Lung (tissue), 12 donors: ENCODE data around the gene ZNF576. TPM values are rescaled to one million over a fixed set of nuclear protein-coding genes. Genes with fewer than 3 reads are reported as not detected.
"Not testable (repeated sequence)": the region's sequence is repeated elsewhere in the genome, so short reads cannot be mapped to it uniquely, and the experiment has no call there.

ENCODE experiments used
- ATAC-seq: fragments of 200-7000 bp; cut with Tn5 transposase; one replicate; pipeline ENCODE4 v1.9.1; 2020; ENCODE audit warnings: moderate number of reproducible peaks; ENCODE audit not compliant: insufficient read depth, low FRiP score
- DNase-seq, 3 donors: peaks; one replicate each; pipeline ENCODE4 v3.0.0-alpha.2; 2013 to 2017
- H3K27ac ChIP-seq, 2 donors: one replicate each; pipeline ENCODE4 v1.5.1; 2013; ENCODE audit warnings: mild to moderate bottlenecking in 2 of 2, moderate library complexity in 2 of 2, control low read depth in 1 of 2, inconsistent platforms in 1 of 2, low read depth in 1 of 2, low read length in 1 of 2
- H3K27me3 ChIP-seq, 3 donors: one replicate each; pipeline ENCODE4 v1.5.1; 2013; ENCODE audit warnings: low read length in 2 of 3; ENCODE audit not compliant: control insufficient read depth in 3 of 3, insufficient read depth in 3 of 3
- H3K36me3 ChIP-seq, 4 donors: one replicate each; pipeline ENCODE4 v1.5.1; 2013; ENCODE audit warnings: low read length in 4 of 4, mild to moderate bottlenecking in 1 of 4, moderate library complexity in 1 of 4; ENCODE audit not compliant: control insufficient read depth in 4 of 4, insufficient read depth in 4 of 4
- H3K4me1 ChIP-seq, 5 donors: one replicate each; pipeline ENCODE4 v1.5.1; 2013; ENCODE audit warnings: low read length in 5 of 5, mild to moderate bottlenecking in 2 of 5, moderate library complexity in 1 of 5; ENCODE audit not compliant: control insufficient read depth in 5 of 5, insufficient read depth in 5 of 5
- H3K4me3 ChIP-seq: one replicate; pipeline ENCODE4 v1.5.1; 2013; ENCODE audit warnings: mild to moderate bottlenecking, control low read depth, moderate library complexity
- H3K9ac ChIP-seq, 2 donors: one replicate each; pipeline ENCODE4 v1.5.1; 2013; ENCODE audit warnings: low read length in 2 of 2, control low read depth in 1 of 2; ENCODE audit not compliant: insufficient read depth in 1 of 2
- H3K9me3 ChIP-seq, 4 donors: one replicate each; pipeline ENCODE4 v1.5.1; 2013; ENCODE audit warnings: low read length in 3 of 4, mild to moderate bottlenecking in 1 of 4, moderate library complexity in 1 of 4; ENCODE audit not compliant: control insufficient read depth in 4 of 4, insufficient read depth in 3 of 4
- WGBS, 2 donors: extraction: QIAGEN DNeasy Blood & Tissue Kit; methylation state at CpG; one replicate each; pipeline ENCODE4 v1.1.7; 2013; 5-methylcytosine and 5-hydroxymethylcytosine counted together
- polyA plus RNA-seq, 2 donors: library from polyadenylated mRNA; stranded (reverse); fragments of 200-250 nt; gene quantifications; one replicate each; pipeline ENCODE4 v1.2.1, GENCODE V29; 2013
- total RNA-seq, 2 donors: library from RNA; depleted of rRNA in 1 of 2; stranded (reverse); fragments of >200 nt in 1 of 2; gene quantifications; one replicate each; pipeline ENCODE4 v1.2.1, GENCODE V29; 2014 to 2021
- TF ChIP-seq, protein P1 (sequence below): IDR thresholded peaks from 2 replicates; pipeline ENCODE4 v1.5.1; 2012; ENCODE audit warnings: mild to moderate bottlenecking; ENCODE audit errors: control extremely low read depth, extremely low read depth
- donor health status: control.
- donor health status: control.
- donor health status: Bipolar disorder and iron deficiency.
- donor health status: healthy.
- donor health status: DM: yes; HTN: yes; CAD: no.

ZNF576 gene
- total and polyA plus RNA-seq, 4 donors, result 5.8 to 17.2 (median 12.3) TPM

DNA sequence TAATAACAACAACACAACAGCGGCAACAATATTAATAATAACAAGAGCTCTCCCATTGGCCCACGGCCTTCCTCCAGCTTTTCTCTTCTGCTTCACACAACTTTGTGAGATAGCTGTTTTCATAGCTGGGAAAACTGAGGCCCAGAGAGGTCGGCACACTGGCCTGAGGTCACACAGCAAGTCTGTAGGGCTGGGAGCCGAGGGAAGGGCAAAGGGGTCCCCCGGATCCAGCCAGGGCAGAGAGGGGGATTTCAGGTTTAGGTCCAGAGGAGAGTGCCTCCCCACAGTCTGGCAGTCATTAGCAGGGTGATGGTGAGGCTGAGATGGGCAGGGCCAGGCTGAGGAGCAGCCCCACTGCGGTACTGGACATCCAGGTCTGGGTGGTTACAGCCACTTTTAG is 52.2 kb downstream of the ZNF576 start:
- 98 to 99% methylated on average over 6 of the region's 6 CpGs for WGBS, 2 donors
- TF ChIP-seq, protein P1, sequence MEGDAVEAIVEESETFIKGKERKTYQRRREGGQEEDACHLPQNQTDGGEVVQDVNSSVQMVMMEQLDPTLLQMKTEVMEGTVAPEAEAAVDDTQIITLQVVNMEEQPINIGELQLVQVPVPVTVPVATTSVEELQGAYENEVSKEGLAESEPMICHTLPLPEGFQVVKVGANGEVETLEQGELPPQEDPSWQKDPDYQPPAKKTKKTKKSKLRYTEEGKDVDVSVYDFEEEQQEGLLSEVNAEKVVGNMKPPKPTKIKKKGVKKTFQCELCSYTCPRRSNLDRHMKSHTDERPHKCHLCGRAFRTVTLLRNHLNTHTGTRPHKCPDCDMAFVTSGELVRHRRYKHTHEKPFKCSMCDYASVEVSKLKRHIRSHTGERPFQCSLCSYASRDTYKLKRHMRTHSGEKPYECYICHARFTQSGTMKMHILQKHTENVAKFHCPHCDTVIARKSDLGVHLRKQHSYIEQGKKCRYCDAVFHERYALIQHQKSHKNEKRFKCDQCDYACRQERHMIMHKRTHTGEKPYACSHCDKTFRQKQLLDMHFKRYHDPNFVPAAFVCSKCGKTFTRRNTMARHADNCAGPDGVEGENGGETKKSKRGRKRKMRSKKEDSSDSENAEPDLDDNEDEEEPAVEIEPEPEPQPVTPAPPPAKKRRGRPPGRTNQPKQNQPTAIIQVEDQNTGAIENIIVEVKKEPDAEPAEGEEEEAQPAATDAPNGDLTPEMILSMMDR, result no peak
- Histone ChIP-seq H3K9ac (no peak overlapping the region), H3K27ac (no peak overlapping the region), H3K9me3 (peaks cover 0 to 3% (median 0%) of the 10 kb centered on the region in 4 donors), H3K4me3 (no peak overlapping the region), H3K36me3 (peaks cover 0 to 18% (median 5%) of the 10 kb centered on the region in 4 donors), H3K4me1 (no peaks in the 10 kb centered on the region), H3K27me3 (no peaks in the 10 kb centered on the region)
- no peak for DNase-seq
- ATAC-seq, result no peak

DNA sequence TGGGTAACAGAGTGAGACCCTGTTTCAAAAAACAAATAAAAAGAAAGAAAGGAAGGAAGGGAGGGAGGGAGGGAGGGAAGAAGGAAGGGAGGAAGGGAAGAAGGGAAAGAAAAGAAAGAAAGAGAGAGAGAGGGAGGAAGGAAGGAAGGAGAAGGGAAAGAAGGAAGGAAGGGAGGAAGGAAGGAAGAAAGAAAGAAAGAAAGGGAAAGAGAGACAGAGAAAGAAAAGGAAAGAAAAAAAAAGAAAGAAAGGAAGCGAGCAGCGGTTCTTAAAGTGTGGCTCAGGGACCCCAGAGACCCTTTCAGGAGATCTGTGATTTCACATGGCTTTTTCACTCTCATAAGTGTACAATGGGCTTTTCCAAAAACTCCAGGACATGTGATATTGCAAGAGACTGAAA is 53.1 kb downstream of the ZNF576 start:
- H3K27ac ChIP-seq, result no peak overlapping the region
- ATAC-seq (no peak), DNase-seq (no peak)
- H3K9ac ChIP-seq, result no peak overlapping the region
- no peak overlapping the region for H3K4me3 ChIP-seq
- H3K4me1 ChIP-seq, result no peaks in the 10 kb centered on the region
- H3K9me3 ChIP-seq, result peaks cover 0 to 3% (median 0%) of the 10 kb centered on the region in 4 donors
- no peaks in the 10 kb centered on the region for H3K27me3 ChIP-seq
- TF ChIP-seq, protein P1, result no peak
- peaks cover 0 to 19% (median 5%) of the 10 kb centered on the region in 4 donors for H3K36me3 ChIP-seq
- 85% methylated on average over 2 of the region's 2 CpGs for WGBS, 2 donors

DNA sequence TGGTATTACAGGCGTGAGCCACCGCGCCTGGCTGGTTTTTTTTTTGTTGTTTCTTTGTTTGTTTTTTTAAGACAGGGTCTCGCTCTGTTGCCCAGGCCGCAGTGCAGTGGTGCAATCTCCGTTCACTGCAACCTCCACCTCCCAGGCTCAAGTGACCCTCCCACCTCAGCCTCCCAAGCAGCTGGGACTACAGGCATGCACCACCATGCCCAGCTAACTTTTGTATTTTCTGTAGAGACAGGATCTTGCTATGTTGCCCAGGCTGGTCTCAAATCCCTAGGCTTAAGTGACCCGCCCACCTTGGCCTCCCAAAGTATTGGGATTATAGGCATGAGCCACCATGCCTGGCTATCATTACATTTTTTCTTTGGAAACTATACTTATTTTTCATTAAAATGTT is 53.9 kb downstream of the ZNF576 start:
- not testable (repeated sequence) for DNase-seq, H3K9ac ChIP-seq, H3K9me3 ChIP-seq, ATAC-seq, H3K27me3 ChIP-seq, H3K4me3 ChIP-seq, H3K27ac ChIP-seq, H3K4me1 ChIP-seq
- H3K36me3 ChIP-seq, result peaks cover 0 to 25% (median 6%) of the 10 kb centered on the region in 4 donors
- WGBS, 2 donors, result 96 to 97% methylated on average over 7 of the region's 7 CpGs

Other genes with a start within 250 kb of the ZNF576 start
- 10 to 100 TPM; 13.7 to 25.1 TPM for gene CD177, start 242.9 kb upstream of the ZNF576 start, total RNA-seq
- gene CD177, start 242.9 kb upstream of the ZNF576 start, polyA plus RNA-seq, result 10 to 100 TPM in 1 of 2 donors, 1 to 10 TPM in 1; 1.0 to 57.8 TPM
- gene TEX101, start 181.7 kb upstream of the ZNF576 start, total RNA-seq, result not detected
- not detected for gene TEX101, start 181.7 kb upstream of the ZNF576 start, polyA plus RNA-seq
- under 1 TPM; 0.28 to 0.89 TPM for gene LYPD3, start 131.0 kb upstream of the ZNF576 start, total RNA-seq
- 1 to 10 TPM; 1.0 to 1.7 TPM for gene LYPD3, start 131.0 kb upstream of the ZNF576 start, polyA plus RNA-seq
- 10 to 100 TPM in 1 of 2 donors, 1 to 10 TPM in 1; 9.8 to 23.4 TPM for gene PHLDB3, start 91.8 kb upstream of the ZNF576 start, total RNA-seq
- gene PHLDB3, start 91.8 kb upstream of the ZNF576 start, polyA plus RNA-seq, result 1 to 10 TPM; 5.8 to 6.0 TPM
- 10 to 100 TPM; 15.0 to 49.3 TPM for gene ETHE1, start 69.4 kb upstream of the ZNF576 start, total RNA-seq
- gene ETHE1, start 69.4 kb upstream of the ZNF576 start, polyA plus RNA-seq, result 10 to 100 TPM; 25.7 to 76.9 TPM
- 1 to 10 TPM in 1 of 2 donors, under 1 TPM in 1; 0.65 to 2.3 TPM for gene ZNF575, start 63.4 kb upstream of the ZNF576 start, total RNA-seq
- under 1 TPM; 0.48 to 0.65 TPM for gene ZNF575, start 63.4 kb upstream of the ZNF576 start, polyA plus RNA-seq
- 10 to 100 TPM; 26.5 to 32.2 TPM for gene XRCC1, start 21.1 kb upstream of the ZNF576 start, total RNA-seq
- gene XRCC1, start 21.1 kb upstream of the ZNF576 start, polyA plus RNA-seq, result 10 to 100 TPM; 15.4 to 22.4 TPM
- gene PINLYP, start 20.8 kb upstream of the ZNF576 start, total RNA-seq, result 1 to 10 TPM; 6.1 to 8.9 TPM
- gene PINLYP, start 20.8 kb upstream of the ZNF576 start, polyA plus RNA-seq, result 10 to 100 TPM in 1 of 2 donors, 1 to 10 TPM in 1; 7.9 to 14.2 TPM
- 10 to 100 TPM; 23.7 to 28.3 TPM for gene IRGQ, start 461 bp upstream of the ZNF576 start, total RNA-seq
- gene IRGQ, start 461 bp upstream of the ZNF576 start, polyA plus RNA-seq, result 1 to 10 TPM; 3.8 to 7.5 TPM
- gene SRRM5, start 15.5 kb downstream of the ZNF576 start, total RNA-seq, result under 1 TPM in 1 of 2 donors, not detected in 1; 0.31 TPM
- under 1 TPM; 0.22 to 0.49 TPM for gene SRRM5, start 15.5 kb downstream of the ZNF576 start, polyA plus RNA-seq
- gene ZNF428, start 23.0 kb downstream of the ZNF576 start, total RNA-seq, result 10 to 100 TPM; 42.6 to 49.9 TPM
- 10 to 100 TPM; 27.9 to 95.3 TPM for gene ZNF428, start 23.0 kb downstream of the ZNF576 start, polyA plus RNA-seq
- 10 to 100 TPM in 1 of 2 donors, 1 to 10 TPM in 1; 5.9 to 12.2 TPM for gene CADM4, start 43.3 kb downstream of the ZNF576 start, total RNA-seq
- 1 to 10 TPM; 6.3 to 8.7 TPM for gene CADM4, start 43.3 kb downstream of the ZNF576 start, polyA plus RNA-seq
- 100 to 1,000 TPM in 1 of 2 donors, 10 to 100 TPM in 1; 65.6 to 107 TPM for gene PLAUR, start 73.6 kb downstream of the ZNF576 start, total RNA-seq
- 100 to 1,000 TPM in 1 of 2 donors, 10 to 100 TPM in 1; 36.3 to 298 TPM for gene PLAUR, start 73.6 kb downstream of the ZNF576 start, polyA plus RNA-seq
- gene IRGC, start 119.5 kb downstream of the ZNF576 start, total RNA-seq, result not detected
- not detected for gene IRGC, start 119.5 kb downstream of the ZNF576 start, polyA plus RNA-seq
- 10 to 100 TPM; 23.5 to 55.9 TPM for gene SMG9, start 158.4 kb downstream of the ZNF576 start, total RNA-seq
- gene SMG9, start 158.4 kb downstream of the ZNF576 start, polyA plus RNA-seq, result 10 to 100 TPM; 29.0 to 30.2 TPM
- 10 to 100 TPM in 1 of 2 donors, 1 to 10 TPM in 1; 2.4 to 13.5 TPM for gene KCNN4, start 184.4 kb downstream of the ZNF576 start, total RNA-seq
- 10 to 100 TPM; 11.9 to 31.7 TPM for gene KCNN4, start 184.4 kb downstream of the ZNF576 start, polyA plus RNA-seq
- 1 to 10 TPM in 1 of 2 donors, under 1 TPM in 1; 0.51 to 8.1 TPM for gene LYPD5, start 205.9 kb downstream of the ZNF576 start, total RNA-seq
- gene LYPD5, start 205.9 kb downstream of the ZNF576 start, polyA plus RNA-seq, result 1 to 10 TPM; 2.4 to 3.3 TPM
- 10 to 100 TPM in 1 of 2 donors, 1 to 10 TPM in 1; 6.1 to 34.2 TPM for gene ZNF283, start 230.7 kb downstream of the ZNF576 start, total RNA-seq
- 1 to 10 TPM; 1.6 to 2.5 TPM for gene ZNF283, start 230.7 kb downstream of the ZNF576 start, polyA plus RNA-seq